ENCODE results near the gene PCBP3.

Gene PCBP3

DNA sequence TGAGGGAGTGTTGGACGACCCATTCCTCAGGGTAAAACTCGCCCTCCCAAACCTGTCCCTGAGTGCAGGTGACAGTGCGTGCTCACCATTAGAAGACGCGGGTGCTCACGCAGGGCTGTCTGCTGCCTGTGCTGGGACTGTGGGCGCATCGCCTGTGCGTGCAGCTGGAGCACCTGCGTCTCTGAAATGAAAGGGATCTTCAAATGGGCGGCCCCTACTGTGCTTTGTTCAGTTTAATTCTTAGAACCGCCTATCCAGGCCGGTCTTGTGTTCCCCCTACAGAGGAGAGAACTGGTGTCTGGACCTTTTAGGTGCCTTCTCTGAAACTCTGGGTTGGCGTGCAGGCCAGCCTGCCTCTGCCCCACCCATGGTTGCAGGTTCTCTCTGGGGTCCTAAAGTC is 125.8 kb downstream of the PCBP3 start:
- Histone ChIP-seq H3K36me3 (ENCODE audit: insufficient read depth, low read length) (no peaks in the 10 kb centered on the region), H3K79me2 (ENCODE audit: insufficient read depth, low read length) (no peaks in the 10 kb centered on the region), H3K4me3 (ENCODE audit: low read depth in 1 of 2, low read length in 2 of 2) (no peak overlapping the region), H4K20me1 (ENCODE audit: insufficient read depth, low read length) (no peaks in the 10 kb centered on the region; the same call in 1 of the 2 replicates), H3K27ac (ENCODE audit: low read length) (no peak overlapping the region), H3K4me2 (ENCODE audit: insufficient read depth, low read length) (no peak overlapping the region), H2AFZ (ENCODE audit: low read depth, low read length) (no peak overlapping the region), H3K9me3 (ENCODE audit: insufficient read depth, low read length, severe bottlenecking) (no peaks in the 10 kb centered on the region), H3K4me1 (ENCODE audit: insufficient read depth, low read length) (no peaks in the 10 kb centered on the region), H3K9ac (ENCODE audit: low read depth, low read length) (no peak overlapping the region), H3K27me3 (ENCODE audit: insufficient read depth, low read length, poor library complexity) (no peaks in the 10 kb centered on the region)
- TF ChIP-seq EZH2 (IDR thresholded peaks at IDR 0.05; ENCODE audit: borderline replicate concordance, low read depth, low read length, severe bottlenecking), result no peak
- TF ChIP-seq, protein P1, sequence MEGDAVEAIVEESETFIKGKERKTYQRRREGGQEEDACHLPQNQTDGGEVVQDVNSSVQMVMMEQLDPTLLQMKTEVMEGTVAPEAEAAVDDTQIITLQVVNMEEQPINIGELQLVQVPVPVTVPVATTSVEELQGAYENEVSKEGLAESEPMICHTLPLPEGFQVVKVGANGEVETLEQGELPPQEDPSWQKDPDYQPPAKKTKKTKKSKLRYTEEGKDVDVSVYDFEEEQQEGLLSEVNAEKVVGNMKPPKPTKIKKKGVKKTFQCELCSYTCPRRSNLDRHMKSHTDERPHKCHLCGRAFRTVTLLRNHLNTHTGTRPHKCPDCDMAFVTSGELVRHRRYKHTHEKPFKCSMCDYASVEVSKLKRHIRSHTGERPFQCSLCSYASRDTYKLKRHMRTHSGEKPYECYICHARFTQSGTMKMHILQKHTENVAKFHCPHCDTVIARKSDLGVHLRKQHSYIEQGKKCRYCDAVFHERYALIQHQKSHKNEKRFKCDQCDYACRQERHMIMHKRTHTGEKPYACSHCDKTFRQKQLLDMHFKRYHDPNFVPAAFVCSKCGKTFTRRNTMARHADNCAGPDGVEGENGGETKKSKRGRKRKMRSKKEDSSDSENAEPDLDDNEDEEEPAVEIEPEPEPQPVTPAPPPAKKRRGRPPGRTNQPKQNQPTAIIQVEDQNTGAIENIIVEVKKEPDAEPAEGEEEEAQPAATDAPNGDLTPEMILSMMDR (IDR thresholded peaks at IDR 0.05; ENCODE audit: borderline replicate concordance, extremely low read depth, low read length, poor library complexity, severe bottlenecking), result no peak
- ATAC-seq (ENCODE audit: insufficient read depth, low read depth), result peak; percentile 40; the same call in 2 of the 3 replicates
- peak; percentile 15 for DNase-seq

DNA sequence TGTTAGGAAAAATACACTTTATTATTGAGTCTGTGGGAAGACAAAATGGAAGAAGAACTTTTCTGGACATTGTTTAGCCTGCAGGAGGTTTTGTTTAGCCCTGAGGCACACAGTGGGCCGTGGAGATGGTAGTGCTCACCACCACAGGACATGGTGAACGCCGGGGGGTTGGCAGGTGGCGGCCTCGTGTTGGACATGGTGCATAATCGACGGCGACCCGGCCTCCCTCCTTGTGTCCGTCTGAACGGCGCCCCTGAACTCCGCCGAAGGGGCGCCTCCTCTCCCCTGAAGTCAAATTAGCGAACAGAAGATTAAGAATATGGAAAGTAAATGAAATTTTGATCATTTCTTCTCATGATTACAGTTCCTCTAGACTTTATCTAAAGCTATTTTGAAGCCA is 126.4 kb downstream of the PCBP3 start:
- ATAC-seq (ENCODE audit: insufficient read depth, low read depth) (no peak), DNase-seq (no peak)
- no peak overlapping the region for H3K27ac ChIP-seq (ENCODE audit: low read length)
- H3K9me3 ChIP-seq (ENCODE audit: insufficient read depth, low read length, severe bottlenecking), result no peaks in the 10 kb centered on the region
- H2AFZ ChIP-seq (ENCODE audit: low read depth, low read length), result no peak overlapping the region
- no peak overlapping the region for H3K4me2 ChIP-seq (ENCODE audit: insufficient read depth, low read length)
- H3K4me3 ChIP-seq (ENCODE audit: low read depth in 1 of 2, low read length in 2 of 2), result no peak overlapping the region
- H3K36me3 ChIP-seq (ENCODE audit: insufficient read depth, low read length), result no peaks in the 10 kb centered on the region
- H3K79me2 ChIP-seq (ENCODE audit: insufficient read depth, low read length), result no peaks in the 10 kb centered on the region
- H3K4me1 ChIP-seq (ENCODE audit: insufficient read depth, low read length), result no peaks in the 10 kb centered on the region
- TF ChIP-seq EZH2 (IDR thresholded peaks at IDR 0.05; ENCODE audit: borderline replicate concordance, low read depth, low read length, severe bottlenecking), result no peak
- TF ChIP-seq, protein P1 (IDR thresholded peaks at IDR 0.05; ENCODE audit: borderline replicate concordance, extremely low read depth, low read length, poor library complexity, severe bottlenecking), result no peak
- H3K27me3 ChIP-seq (ENCODE audit: insufficient read depth, low read length, poor library complexity), result no peaks in the 10 kb centered on the region
- no peak overlapping the region for H3K9ac ChIP-seq (ENCODE audit: low read depth, low read length)
- H4K20me1 ChIP-seq (ENCODE audit: insufficient read depth, low read length), result no peaks in the 10 kb centered on the region; the same call in 1 of the 2 replicates

DNA sequence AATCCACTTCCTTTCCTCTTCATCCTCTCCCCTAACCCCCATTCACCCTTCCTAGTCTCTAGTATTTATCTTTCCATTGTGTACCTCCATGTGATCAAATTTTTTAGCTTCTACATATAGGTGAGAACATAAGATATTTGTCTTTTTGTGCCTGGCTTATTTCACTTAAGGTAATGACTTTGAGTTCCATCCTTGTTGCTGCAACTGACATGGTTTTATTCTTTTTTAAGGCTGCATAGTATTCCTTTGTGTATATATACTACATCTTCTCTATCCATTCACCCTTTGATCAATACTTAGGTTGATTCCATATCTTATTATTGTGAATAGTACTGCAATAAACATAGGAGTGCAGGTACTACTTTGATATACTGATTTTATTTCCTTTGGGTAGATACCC is 128.7 kb downstream of the PCBP3 start:
- no peaks in the 10 kb centered on the region for H3K27me3 ChIP-seq (ENCODE audit: insufficient read depth, low read length, poor library complexity)

More for the DNA sequence above, 128.7 kb downstream of the PCBP3 start:
- ATAC-seq (ENCODE audit: insufficient read depth, low read depth), result no peak
- Histone ChIP-seq H3K79me2 (ENCODE audit: insufficient read depth, low read length) (no peaks in the 10 kb centered on the region), H3K9ac (ENCODE audit: low read depth, low read length) (no peak overlapping the region), H3K36me3 (ENCODE audit: insufficient read depth, low read length) (no peaks in the 10 kb centered on the region), H4K20me1 (ENCODE audit: insufficient read depth, low read length) (no peaks in the 10 kb centered on the region; the same call in 1 of the 2 replicates), H3K27ac (ENCODE audit: low read length) (no peak overlapping the region), H3K9me3 (ENCODE audit: insufficient read depth, low read length, severe bottlenecking) (no peaks in the 10 kb centered on the region), H2AFZ (ENCODE audit: low read depth, low read length) (no peak overlapping the region), H3K4me2 (ENCODE audit: insufficient read depth, low read length) (no peak overlapping the region), H3K4me1 (ENCODE audit: insufficient read depth, low read length) (no peaks in the 10 kb centered on the region), H3K4me3 (ENCODE audit: low read depth in 1 of 2, low read length in 2 of 2) (no peak overlapping the region)
- DNase-seq, result no peak
- TF ChIP-seq, protein P1 (IDR thresholded peaks at IDR 0.05; ENCODE audit: borderline replicate concordance, extremely low read depth, low read length, poor library complexity, severe bottlenecking), result no peak
- TF ChIP-seq EZH2 (IDR thresholded peaks at IDR 0.05; ENCODE audit: borderline replicate concordance, low read depth, low read length, severe bottlenecking), result no peak
